ENCODE results near the gene POC1B. TPM values are rescaled to one million over a fixed set of nuclear protein-coding genes. Genes with fewer than 3 reads are reported as not detected.
A peak's percentile ranks its signal among the peaks of the same experiment; 100 is the strongest.

POC1B gene
- total RNA-seq, 1 donor from 2014 or later = 18.4 TPM

DNA sequence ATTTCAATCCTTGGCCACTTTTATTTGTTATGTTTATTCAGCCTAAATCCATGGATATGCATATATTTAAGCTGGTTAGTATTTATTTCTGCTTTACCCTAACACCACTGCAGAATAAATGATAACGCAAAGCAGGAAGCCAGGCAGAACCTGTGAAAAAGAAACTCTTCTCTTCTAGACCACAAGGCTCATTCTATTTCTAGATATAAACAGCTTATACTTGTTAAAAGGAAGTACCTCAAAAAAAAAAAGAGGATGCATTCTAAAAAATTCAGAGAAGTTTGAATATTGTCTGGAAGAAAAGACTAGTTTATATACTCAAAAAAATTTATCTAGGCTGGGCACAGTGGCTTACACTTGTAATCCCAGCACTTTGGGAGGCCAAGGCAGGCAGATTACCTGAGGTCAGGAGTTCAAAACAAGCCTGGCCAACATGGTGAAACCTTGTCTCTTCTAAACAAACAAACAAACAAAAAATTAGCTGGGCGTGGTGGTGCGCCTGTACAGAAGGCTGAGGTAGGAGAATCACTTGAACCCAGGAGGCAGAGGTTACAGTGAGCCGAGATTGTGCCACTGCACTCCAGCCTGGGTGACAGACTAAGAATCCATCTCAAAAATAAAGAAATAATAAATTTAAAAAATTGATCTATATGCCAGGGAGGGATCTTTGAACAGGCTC is 57.1 kb downstream of the POC1B start:
- no peak for DNase-seq (ENCODE audit: low read depth)
- Histone ChIP-seq H3K36me3 (ENCODE audit: control insufficient read depth, insufficient read depth, low read length) (no peaks in the 10 kb centered on the region), H3K4me3 (ENCODE audit: low read depth, low read length) (no peak overlapping the region), H3K27me3 (ENCODE audit: control insufficient read depth, insufficient read depth, low read length) (no peaks in the 10 kb centered on the region)
- TF ChIP-seq, protein P1, sequence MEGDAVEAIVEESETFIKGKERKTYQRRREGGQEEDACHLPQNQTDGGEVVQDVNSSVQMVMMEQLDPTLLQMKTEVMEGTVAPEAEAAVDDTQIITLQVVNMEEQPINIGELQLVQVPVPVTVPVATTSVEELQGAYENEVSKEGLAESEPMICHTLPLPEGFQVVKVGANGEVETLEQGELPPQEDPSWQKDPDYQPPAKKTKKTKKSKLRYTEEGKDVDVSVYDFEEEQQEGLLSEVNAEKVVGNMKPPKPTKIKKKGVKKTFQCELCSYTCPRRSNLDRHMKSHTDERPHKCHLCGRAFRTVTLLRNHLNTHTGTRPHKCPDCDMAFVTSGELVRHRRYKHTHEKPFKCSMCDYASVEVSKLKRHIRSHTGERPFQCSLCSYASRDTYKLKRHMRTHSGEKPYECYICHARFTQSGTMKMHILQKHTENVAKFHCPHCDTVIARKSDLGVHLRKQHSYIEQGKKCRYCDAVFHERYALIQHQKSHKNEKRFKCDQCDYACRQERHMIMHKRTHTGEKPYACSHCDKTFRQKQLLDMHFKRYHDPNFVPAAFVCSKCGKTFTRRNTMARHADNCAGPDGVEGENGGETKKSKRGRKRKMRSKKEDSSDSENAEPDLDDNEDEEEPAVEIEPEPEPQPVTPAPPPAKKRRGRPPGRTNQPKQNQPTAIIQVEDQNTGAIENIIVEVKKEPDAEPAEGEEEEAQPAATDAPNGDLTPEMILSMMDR (IDR thresholded peaks at IDR 0.05; ENCODE audit: insufficient read depth, low read length, poor library complexity, severe bottlenecking) = no peak

GRCh38 chr12:89468017-89468416 is 57.8 kb downstream of the POC1B start:
- TF ChIP-seq, protein P1 (IDR thresholded peaks at IDR 0.05; ENCODE audit: insufficient read depth, low read length, poor library complexity, severe bottlenecking) = no peak
- Histone ChIP-seq H3K27me3 (ENCODE audit: control insufficient read depth, insufficient read depth, low read length) (no peaks in the 10 kb centered on the region), H3K4me3 (ENCODE audit: low read depth, low read length) (no peak overlapping the region), H3K36me3 (ENCODE audit: control insufficient read depth, insufficient read depth, low read length) (no peaks in the 10 kb centered on the region)
- DNase-seq (ENCODE audit: low read depth) = no peak

GRCh38 chr12:89464974-89465592 is 60.8 kb downstream of the POC1B start:
- Histone ChIP-seq H3K27me3 (ENCODE audit: control insufficient read depth, insufficient read depth, low read length) (no peaks in the 10 kb centered on the region), H3K36me3 (ENCODE audit: control insufficient read depth, insufficient read depth, low read length) (no peaks in the 10 kb centered on the region), H3K4me3 (ENCODE audit: low read depth, low read length) (no peak overlapping the region)
- TF ChIP-seq, protein P1 (IDR thresholded peaks at IDR 0.05; ENCODE audit: insufficient read depth, low read length, poor library complexity, severe bottlenecking) = no peak
- no peak for DNase-seq (ENCODE audit: low read depth)

GRCh38 chr12:89461649-89462612 is 63.9 kb downstream of the POC1B start:
- TF ChIP-seq, protein P1 (IDR thresholded peaks at IDR 0.05; ENCODE audit: insufficient read depth, low read length, poor library complexity, severe bottlenecking) = peak; percentile 33
- Histone ChIP-seq H3K36me3 (ENCODE audit: control insufficient read depth, insufficient read depth, low read length) (no peaks in the 10 kb centered on the region), H3K4me3 (ENCODE audit: low read depth, low read length) (no peak overlapping the region), H3K27me3 (ENCODE audit: control insufficient read depth, insufficient read depth, low read length) (no peaks in the 10 kb centered on the region)
- DNase-seq (ENCODE audit: low read depth) = peak; percentile 49

- no peak for DNase-seq (ENCODE audit: low read depth)
- TF ChIP-seq, protein P1 (IDR thresholded peaks at IDR 0.05; ENCODE audit: insufficient read depth, low read length, poor library complexity, severe bottlenecking) = no peak
- Histone ChIP-seq H3K27me3 (ENCODE audit: control insufficient read depth, insufficient read depth, low read length) (no peaks in the 10 kb centered on the region), H3K4me3 (ENCODE audit: low read depth, low read length) (no peak overlapping the region), H3K36me3 (ENCODE audit: control insufficient read depth, insufficient read depth, low read length) (no peaks in the 10 kb centered on the region)
Observed at GRCh38 chr12:89461190-89461589, 64.7 kb downstream of the POC1B start.
